Colonic mucosa (tissue), 4 donors: ENCODE results near the gene GPR85. TPM values are rescaled to one million over a fixed set of nuclear protein-coding genes. Genes with fewer than 3 reads are reported as not detected.

ENCODE experiments used
- DNase-seq: peaks from one replicate; pipeline ENCODE4 v3.0.0-alpha.2; 2020
- H3K27ac ChIP-seq: fragments of 200-600 bp; one replicate; pipeline ENCODE4 v1.8.0; 2021
- H3K27me3 ChIP-seq: fragments of 200-600 bp; one replicate; pipeline ENCODE4 v1.8.0; 2021
- H3K36me3 ChIP-seq: fragments of 200-600 bp; one replicate; pipeline ENCODE4 v1.8.0; 2021
- H3K4me1 ChIP-seq: fragments of 200-600 bp; one replicate; pipeline ENCODE4 v1.8.0; 2021; ENCODE audit warnings: mild to moderate bottlenecking
- H3K4me3 ChIP-seq: fragments of 200-600 bp; one replicate; pipeline ENCODE4 v1.8.0; 2021
- H3K9ac ChIP-seq, 2 donors: one replicate each; pipeline ENCODE4 v1.7.0; 2013; ENCODE audit warnings: control low read depth in 2 of 2, low read depth in 2 of 2, low read length in 2 of 2
- H3K9me3 ChIP-seq: fragments of 200-600 bp; one replicate; pipeline ENCODE4 v1.8.0; 2021
- intact Hi-C: fragments of 100-400 bp; cut with DNase I; formaldehyde crosslinking; loops from one replicate; pipeline ENCODE4 v1.14.1; 2022
- total RNA-seq, 2 donors: library from RNA; stranded (reverse); fragmentation: NEBNext Ultra II Directional in 1 of 2; extraction: Animal tissue kit (Norgen Biotek cat#: 25700) in 1 of 2; gene quantifications; one replicate each; pipeline ENCODE4 v1.2.1, GENCODE V29; 2021
- TF ChIP-seq, protein P1 (sequence below): fragments of 200-600 bp; IDR thresholded peaks from one replicate; pipeline ENCODE4 v1.8.0; 2022; ENCODE audit warnings: antibody characterized with exemption, mild to moderate bottlenecking
- donor health status: healthy.
- donor health status: DM: no; HTN: no; CAD: no.
- donor health status: DM: no; HTN: no; CAD: no.

The GPR85 gene
- total RNA-seq, 2 donors from 2014 or later = 0.15 to 0.35 TPM

DNA sequence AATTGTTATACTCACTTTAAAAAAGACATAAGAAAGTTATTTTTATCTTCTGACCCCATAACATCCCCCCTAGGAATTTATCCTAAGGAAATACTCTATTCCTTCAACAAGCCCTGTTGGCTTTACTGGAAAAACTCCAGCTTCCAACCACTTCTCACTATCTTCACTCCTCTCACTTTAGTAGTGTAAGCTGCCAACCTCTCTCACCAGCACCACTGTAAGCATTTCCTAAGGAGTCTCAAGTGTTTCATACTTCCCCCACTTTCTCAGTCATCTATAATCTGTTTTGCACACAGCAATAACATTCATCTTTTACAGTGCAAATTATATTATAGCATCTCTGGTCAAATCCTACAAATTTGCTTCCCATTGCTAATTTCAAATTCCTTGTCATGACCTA is 45.8 kb downstream of the GPR85 start:
- Histone ChIP-seq H3K36me3 (no peaks in the 10 kb centered on the region), H3K4me1 (no peaks in the 10 kb centered on the region), H3K9ac (no peak overlapping the region), H3K27me3 (no peaks in the 10 kb centered on the region), H3K4me3 (no peak overlapping the region), H3K27ac (no peak overlapping the region), H3K9me3 (no peaks in the 10 kb centered on the region)
- no peak for DNase-seq
- TF ChIP-seq, protein P1, sequence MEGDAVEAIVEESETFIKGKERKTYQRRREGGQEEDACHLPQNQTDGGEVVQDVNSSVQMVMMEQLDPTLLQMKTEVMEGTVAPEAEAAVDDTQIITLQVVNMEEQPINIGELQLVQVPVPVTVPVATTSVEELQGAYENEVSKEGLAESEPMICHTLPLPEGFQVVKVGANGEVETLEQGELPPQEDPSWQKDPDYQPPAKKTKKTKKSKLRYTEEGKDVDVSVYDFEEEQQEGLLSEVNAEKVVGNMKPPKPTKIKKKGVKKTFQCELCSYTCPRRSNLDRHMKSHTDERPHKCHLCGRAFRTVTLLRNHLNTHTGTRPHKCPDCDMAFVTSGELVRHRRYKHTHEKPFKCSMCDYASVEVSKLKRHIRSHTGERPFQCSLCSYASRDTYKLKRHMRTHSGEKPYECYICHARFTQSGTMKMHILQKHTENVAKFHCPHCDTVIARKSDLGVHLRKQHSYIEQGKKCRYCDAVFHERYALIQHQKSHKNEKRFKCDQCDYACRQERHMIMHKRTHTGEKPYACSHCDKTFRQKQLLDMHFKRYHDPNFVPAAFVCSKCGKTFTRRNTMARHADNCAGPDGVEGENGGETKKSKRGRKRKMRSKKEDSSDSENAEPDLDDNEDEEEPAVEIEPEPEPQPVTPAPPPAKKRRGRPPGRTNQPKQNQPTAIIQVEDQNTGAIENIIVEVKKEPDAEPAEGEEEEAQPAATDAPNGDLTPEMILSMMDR = no peak
- intact Hi-C loops = no loop called here

DNA sequence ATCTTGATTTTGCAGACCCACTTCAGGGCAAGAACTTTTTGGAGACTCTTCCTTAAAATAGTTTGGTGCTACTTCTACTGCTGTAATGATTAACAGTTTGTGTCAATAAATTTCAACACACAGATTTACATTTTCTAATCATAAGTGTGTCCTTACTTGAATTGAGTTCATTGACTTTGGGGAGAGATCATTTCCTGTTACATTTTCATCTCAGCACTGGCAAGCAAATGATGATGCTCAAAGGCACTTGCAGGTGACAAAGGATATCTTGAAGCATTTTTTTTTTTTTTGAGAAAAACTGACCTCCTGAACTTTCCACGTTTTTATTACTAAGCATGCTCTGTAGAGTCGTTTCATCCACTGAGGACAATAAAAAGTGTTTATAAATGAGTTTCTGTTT is 52.7 kb downstream of the GPR85 start:
- intact Hi-C loops = no loop called here
- H3K9ac ChIP-seq = no peak overlapping the region
- no peak for DNase-seq
- TF ChIP-seq, protein P1 = no peak
- no peaks in the 10 kb centered on the region for H3K4me1 ChIP-seq
- no peak overlapping the region for H3K4me3 ChIP-seq
- H3K9me3 ChIP-seq = no peaks in the 10 kb centered on the region
- no peaks in the 10 kb centered on the region for H3K36me3 ChIP-seq
- no peak overlapping the region for H3K27ac ChIP-seq
- H3K27me3 ChIP-seq = no peaks in the 10 kb centered on the region

Other genes starting within 250 kb of the GPR85 start
- gene SMIM30, start 31.7 kb upstream of the GPR85 start, total RNA-seq = 10 to 100 TPM; 24.5 to 29.1 TPM